Measurements from ENCODE around the gene MRPL33.

GRCh38 chr2:27730980-27731691, 40.4 kb upstream of the MRPL33 start:
- TF ChIP-seq EZH2 (IDR thresholded peaks at IDR 0.05) (no peak), POLR2AphosphoS5 (IDR thresholded peaks at IDR 0.05; ENCODE audit: borderline replicate concordance, low read depth, low read length) (no peak), FOXP2 (optimal IDR thresholded peaks at IDR 0.05; ENCODE audit: control extremely low read depth, extremely low read length, insufficient read depth) (no peak)
